ENCODE data around the gene TBC1D1.

The TBC1D1 gene

GRCh38 chr4:38188136-38188535 lies 297.3 kb downstream of the TBC1D1 start:
- TF ChIP-seq TAF1 (IDR thresholded peaks at IDR 0.05; ENCODE audit: borderline replicate concordance, insufficient read depth, low read length), result no peak
- no peak for TF ChIP-seq REST (IDR thresholded peaks at IDR 0.05; ENCODE audit: insufficient read depth in 1 of 2, low read depth in 2 of 2, low read length in 2 of 2)
- TF ChIP-seq POLR2AphosphoS5 (IDR thresholded peaks at IDR 0.05; ENCODE audit: low read depth, low read length), result no peak
- no peak for TF ChIP-seq SIN3A (IDR thresholded peaks at IDR 0.05; ENCODE audit: borderline replicate concordance, insufficient read depth, low read length)
- no peak for TF ChIP-seq FOXP2 (optimal IDR thresholded peaks at IDR 0.05; ENCODE audit: borderline replicate concordance, extremely low read depth, extremely low read length, insufficient read depth)

- no peak for TF ChIP-seq SIN3A (IDR thresholded peaks at IDR 0.05; ENCODE audit: borderline replicate concordance, insufficient read depth, low read length)
These were observed 297.8 kb downstream of the TBC1D1 start for GRCh38 chr4:38188631-38189101.
